OCI-LY1 (cell line): ENCODE measurements around the gene DNAH1.
A peak's percentile ranks its signal among the peaks of the same experiment; 100 is the strongest.

Experiments used
- H2AFZ ChIP-seq: fragments of 200-600 bp; sonication (generic), shearing (Covaris generic); 2 replicates; pipeline ENCODE4 v1.6.0; 2014; ENCODE audit warnings: antibody characterized with exemption, mild to moderate bottlenecking, low read length
- H3F3A ChIP-seq: fragments of 200-600 bp; sonication (generic), shearing (Covaris generic); 2 replicates; pipeline ENCODE4 v1.6.0; 2014; ENCODE audit warnings: mild to moderate bottlenecking, antibody characterized with exemption, low read length, moderate library complexity; ENCODE audit not compliant: insufficient read depth
- H3K27ac ChIP-seq: fragments of 200-600 bp; sonication (generic); 2 replicates; pipeline ENCODE4 v1.5.1; 2014; ENCODE audit warnings: low read length, mixed run types, mild to moderate bottlenecking, low read depth; ENCODE audit not compliant: poor library complexity, severe bottlenecking
- H3K27me3 ChIP-seq: fragments of 200-600 bp; sonication (generic); 2 replicates; pipeline ENCODE4 v1.6.0; 2014; ENCODE audit warnings: antibody characterized with exemption, mild to moderate bottlenecking, low read length, moderate library complexity; ENCODE audit not compliant: insufficient read depth
- H3K36me3 ChIP-seq: fragments of 200-600 bp; sonication (generic); 2 replicates; pipeline ENCODE4 v1.6.1; 2014; ENCODE audit warnings: mild to moderate bottlenecking, antibody characterized with exemption, low read length, moderate library complexity, mixed read lengths; ENCODE audit not compliant: insufficient read depth
- H3K4me1 ChIP-seq: fragments of 200-600 bp; sonication (generic); 2 replicates; pipeline ENCODE4 v1.5.1; 2014; ENCODE audit warnings: mild to moderate bottlenecking, low read length, moderate library complexity; ENCODE audit not compliant: insufficient read depth, severe bottlenecking
- H3K4me2 ChIP-seq: fragments of 200-600 bp; sonication (generic), shearing (Covaris generic); 2 replicates; pipeline ENCODE4 v1.6.1; 2014; ENCODE audit warnings: low read length
- H3K4me3 ChIP-seq: fragments of 200-600 bp; sonication (generic); 2 replicates; pipeline ENCODE4 v1.5.1; 2014; ENCODE audit warnings: low read length, low read depth, mild to moderate bottlenecking, mixed read lengths; ENCODE audit not compliant: poor library complexity, severe bottlenecking
- H3K79me2 ChIP-seq: fragments of 200-600 bp; shearing (Covaris generic); 2 replicates; pipeline ENCODE4 v1.6.1; 2016; ENCODE audit warnings: mixed run types, low read length, mixed read lengths; ENCODE audit not compliant: insufficient read depth
- H3K9ac ChIP-seq: fragments of 200-600 bp; sonication (generic), shearing (Covaris generic); 2 replicates; pipeline ENCODE4 v1.6.1; 2014; ENCODE audit warnings: mild to moderate bottlenecking, low read length, mixed read lengths
- H3K9me2 ChIP-seq: fragments of 200-600 bp; sonication (generic), shearing (Covaris generic); 2 replicates; pipeline ENCODE4 v1.6.1; 2014; ENCODE audit warnings: low read depth, mild to moderate bottlenecking, low read length, mixed read lengths
- H3K9me3 ChIP-seq: fragments of 200-600 bp; shearing (Covaris generic); 2 replicates; pipeline ENCODE4 v1.6.1; 2014; ENCODE audit warnings: low read length, mixed read lengths
- H4K20me1 ChIP-seq: fragments of 200-600 bp; sonication (generic), shearing (Covaris generic); 2 replicates; pipeline ENCODE4 v1.6.0; 2016; ENCODE audit warnings: mild to moderate bottlenecking, low read length; ENCODE audit not compliant: insufficient read depth
- EZH2 ChIP-seq: fragments of 200-600 bp; sonication (generic), shearing (Covaris generic); IDR thresholded peaks from 2 replicates; pipeline ENCODE4 v1.8.0; 2017; ENCODE audit warnings: borderline replicate concordance, mixed run types, mild to moderate bottlenecking, antibody characterized with exemption, low read length, moderate library complexity, mixed read lengths
- TF ChIP-seq, protein P1 (sequence below): fragments of 200-600 bp; sonication (generic), shearing (Covaris generic); IDR thresholded peaks from 2 replicates; pipeline ENCODE4 v1.5.1; 2017; ENCODE audit warnings: mild to moderate bottlenecking, antibody characterized with exemption, low read length, moderate library complexity, mixed read lengths

DNAH1 gene

DNA sequence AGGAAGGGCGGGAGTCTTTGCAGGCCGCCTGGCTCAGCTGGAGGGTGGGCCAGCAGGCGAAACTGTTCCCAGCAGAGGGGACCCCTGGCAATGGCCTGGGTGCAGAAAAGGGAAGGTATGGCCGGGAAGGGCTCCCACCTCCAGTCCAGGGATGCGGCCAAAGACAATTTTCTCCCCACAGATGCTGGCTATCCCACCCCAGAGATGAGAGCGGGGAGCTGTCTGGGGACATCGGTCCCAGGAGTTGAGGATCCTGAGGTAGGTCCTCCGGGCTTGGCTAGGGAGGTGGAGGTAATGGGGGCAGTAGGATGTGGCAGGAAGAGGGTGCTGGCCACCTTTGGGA lies 127.1 kb downstream of the DNAH1 start:
- Histone ChIP-seq H3K4me3 (no peak overlapping the region), H4K20me1 (no peaks in the 10 kb centered on the region), H3K4me1 (peaks cover 11% of the 10 kb centered on the region), H3K27ac (no peak overlapping the region), H2AFZ (no peak overlapping the region), H3K4me2 (no peak overlapping the region), H3K9me2 (no peaks in the 10 kb centered on the region), H3K27me3 (peaks cover 10% of the 10 kb centered on the region; the same call in 1 of the 2 replicates), H3K79me2 (no peaks in the 10 kb centered on the region), H3K36me3 (no peaks in the 10 kb centered on the region), H3K9ac (no peak overlapping the region), H3K9me3 (no peaks in the 10 kb centered on the region), H3F3A (no peaks in the 10 kb centered on the region)
- TF ChIP-seq, protein P1, sequence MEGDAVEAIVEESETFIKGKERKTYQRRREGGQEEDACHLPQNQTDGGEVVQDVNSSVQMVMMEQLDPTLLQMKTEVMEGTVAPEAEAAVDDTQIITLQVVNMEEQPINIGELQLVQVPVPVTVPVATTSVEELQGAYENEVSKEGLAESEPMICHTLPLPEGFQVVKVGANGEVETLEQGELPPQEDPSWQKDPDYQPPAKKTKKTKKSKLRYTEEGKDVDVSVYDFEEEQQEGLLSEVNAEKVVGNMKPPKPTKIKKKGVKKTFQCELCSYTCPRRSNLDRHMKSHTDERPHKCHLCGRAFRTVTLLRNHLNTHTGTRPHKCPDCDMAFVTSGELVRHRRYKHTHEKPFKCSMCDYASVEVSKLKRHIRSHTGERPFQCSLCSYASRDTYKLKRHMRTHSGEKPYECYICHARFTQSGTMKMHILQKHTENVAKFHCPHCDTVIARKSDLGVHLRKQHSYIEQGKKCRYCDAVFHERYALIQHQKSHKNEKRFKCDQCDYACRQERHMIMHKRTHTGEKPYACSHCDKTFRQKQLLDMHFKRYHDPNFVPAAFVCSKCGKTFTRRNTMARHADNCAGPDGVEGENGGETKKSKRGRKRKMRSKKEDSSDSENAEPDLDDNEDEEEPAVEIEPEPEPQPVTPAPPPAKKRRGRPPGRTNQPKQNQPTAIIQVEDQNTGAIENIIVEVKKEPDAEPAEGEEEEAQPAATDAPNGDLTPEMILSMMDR = no peak
- TF ChIP-seq EZH2 = no peak

DNA sequence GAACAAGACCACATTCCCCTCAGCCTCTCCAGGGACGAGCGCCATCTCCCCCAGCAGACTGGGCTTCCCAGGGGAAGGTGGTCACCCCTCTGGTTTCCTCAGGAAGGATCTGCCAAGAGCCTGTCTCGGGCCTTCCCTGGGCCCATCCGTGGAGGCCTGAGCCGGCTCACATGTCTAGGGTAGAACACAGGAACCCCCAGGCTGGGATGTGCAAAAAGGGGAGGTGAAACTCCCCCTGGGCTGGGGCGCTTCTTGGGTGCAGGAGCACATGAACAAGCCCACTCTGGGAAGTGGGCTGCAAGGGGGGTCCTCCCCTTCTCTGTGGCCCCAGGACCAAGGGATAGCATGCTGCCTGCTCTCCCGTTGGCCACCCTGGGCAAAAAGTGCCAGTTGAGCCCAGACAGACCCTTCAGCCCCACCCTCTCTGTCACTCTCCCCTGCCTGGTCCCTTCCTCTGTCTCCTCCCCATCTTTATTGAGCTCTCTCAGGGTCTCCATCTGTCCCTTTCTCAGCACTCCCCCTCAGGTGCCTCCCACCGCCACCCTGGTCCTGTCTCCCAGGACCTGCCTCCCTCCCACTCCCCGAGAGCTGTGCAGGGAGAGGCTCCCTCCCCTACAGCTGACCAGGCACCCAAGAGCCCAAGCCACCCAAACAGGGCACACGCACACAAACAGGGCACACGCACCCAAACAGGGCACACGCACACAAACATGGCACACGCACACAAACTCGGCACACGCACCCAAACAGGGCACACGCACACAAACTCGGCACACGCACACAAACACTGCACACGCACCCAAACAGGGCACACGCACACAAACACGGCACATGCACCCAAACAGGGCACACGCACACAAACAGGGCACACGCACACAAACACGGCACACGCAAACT lies 127.9 kb downstream of the DNAH1 start:
- peak overlapping the region; percentile 26; the same call in 1 of the 2 replicates for H3K4me2 ChIP-seq
- H3K79me2 ChIP-seq = no peaks in the 10 kb centered on the region
- peaks cover 11% of the 10 kb centered on the region for H3K4me1 ChIP-seq
- no peaks in the 10 kb centered on the region for H3K36me3 ChIP-seq
- TF ChIP-seq EZH2 = no peak
- TF ChIP-seq, protein P1 = no peak
- no peaks in the 10 kb centered on the region for H3K9me3 ChIP-seq
- H3K27ac ChIP-seq = no peak overlapping the region
- H4K20me1 ChIP-seq = no peaks in the 10 kb centered on the region
- no peak overlapping the region for H2AFZ ChIP-seq
- H3F3A ChIP-seq = no peaks in the 10 kb centered on the region
- no peaks in the 10 kb centered on the region for H3K9me2 ChIP-seq
- peaks cover 10% of the 10 kb centered on the region; the same call in 1 of the 2 replicates for H3K27me3 ChIP-seq
- H3K9ac ChIP-seq = no peak overlapping the region
- H3K4me3 ChIP-seq = peak overlapping the region; percentile 22

GRCh38 chr3:52444860-52445793 lies 129.0 kb downstream of the DNAH1 start, which contains the start of gene SEMA3G:
Gene SEMA3G, minus strand, starts transcription at chr3:52445103. Its CDS starts 76 bp downstream, at chr3:52445027.
- Histone ChIP-seq H3K4me2 (peak within 1 kb of the TSS; percentile 26; the same call in 1 of the 2 replicates), H3K79me2 (no peaks in the 10 kb centered on the region), H3K9me3 (no peaks in the 10 kb centered on the region), H3K9ac (no peak within 1 kb of the TSS), H3K4me3 (peak within 1 kb of the TSS; percentile 22), H2AFZ (no peak within 1 kb of the TSS), H4K20me1 (no peaks in the 10 kb centered on the region), H3K27ac (no peak within 1 kb of the TSS), H3K36me3 (no peaks in the 10 kb centered on the region), H3K4me1 (peaks cover 11% of the 10 kb centered on the region), H3K27me3 (peaks cover 10% of the 10 kb centered on the region; the same call in 1 of the 2 replicates), H3F3A (no peaks in the 10 kb centered on the region), H3K9me2 (no peaks in the 10 kb centered on the region)
- no peak for TF ChIP-seq EZH2
- TF ChIP-seq, protein P1 = peak; percentile 32; the same call in 1 of the 2 replicates
